Upper lobe of left lung (tissue), 6 donors: ENCODE measurements around the gene SLCO4A1. TPM values are rescaled to one million over a fixed set of nuclear protein-coding genes. Genes with fewer than 3 reads are reported as not detected.

Experiments used
- ATAC-seq, 2 donors: fragments of 200-7000 bp; cut with Tn5 transposase; one replicate each; pipeline ENCODE4 v1.9.1; 2022; ENCODE audit warnings: mild to moderate bottlenecking in 2 of 2, moderate library complexity in 2 of 2; ENCODE audit not compliant: low FRiP score in 2 of 2
- DNase-seq, 2 donors: peaks; one replicate each; pipeline ENCODE4 v3.0.0-alpha.2; 2019 to 2020
- H3K27ac ChIP-seq, 4 donors: fragments of 200-600 bp; sonication (generic); one replicate each; pipeline ENCODE4 v1.5.1; 2016 to 2019
- H3K27me3 ChIP-seq, 4 donors: fragments of 200-600 bp; sonication (generic); one replicate each; pipeline ENCODE4 v1.5.1; 2017 to 2019
- H3K36me3 ChIP-seq, 4 donors: fragments of 200-600 bp; sonication (generic); one replicate each; pipeline ENCODE4 v1.5.1; 2016 to 2019
- H3K4me1 ChIP-seq, 4 donors: fragments of 200-600 bp; sonication (generic); one replicate each; pipeline ENCODE4 v1.5.1; 2018 to 2019
- H3K4me3 ChIP-seq, 4 donors: fragments of 200-600 bp; sonication (generic); one replicate each; pipeline ENCODE4 v1.5.1; 2017 to 2019; ENCODE audit warnings: mild to moderate bottlenecking in 2 of 4, moderate library complexity in 1 of 4
- H3K9me3 ChIP-seq, 4 donors: fragments of 200-600 bp; sonication (generic); one replicate each; pipeline ENCODE4 v1.5.1; 2018 to 2019
- CTCF ChIP-seq, 6 experiments: fragments of 450-650 bp in 4 of 6; fragments of 200-600 bp in 2 of 6; sonication (generic) in 2 of 6; IDR thresholded peaks; one replicate each; pipeline ENCODE4 v1.5.1; 2016 to 2019; ENCODE audit warnings: antibody characterized with exemption in 6 of 6
- EP300 ChIP-seq, 4 donors: sonication (generic); formaldehyde crosslinking; IDR thresholded peaks; one replicate each; pipeline ENCODE4 v1.5.1; 2017; ENCODE audit warnings: antibody characterized with exemption in 4 of 4, control low read depth in 2 of 4
- POLR2A ChIP-seq, 4 donors: fragments of 450-650 bp; IDR thresholded peaks; one replicate each; pipeline ENCODE4 v1.5.1; 2016 to 2017; ENCODE audit warnings: antibody characterized with exemption in 4 of 4, mild to moderate bottlenecking in 2 of 4
- POLR2AphosphoS5 ChIP-seq, 2 donors: sonication (generic); formaldehyde crosslinking; IDR thresholded peaks; one replicate each; pipeline ENCODE4 v1.5.1; 2017; ENCODE audit warnings: antibody characterized with exemption in 2 of 2
- WGBS, 2 donors: methylation state at CpG; one replicate each; pipeline ENCODE4 v1.1.5; 2017 to 2018; 5-methylcytosine and 5-hydroxymethylcytosine counted together
- total RNA-seq, 6 donors: library from RNA; depleted of rRNA in 4 of 6; stranded (reverse); fragments of >200 nt in 4 of 6; gene quantifications; one replicate each; pipeline versions ENCODE4 v1.1.0 to v1.2.1, GENCODE V29; 2016 to 2021
- donor health status: DM: no; HTN: no; CAD: no; lungs with moderate emphysema.
- donor health status: DM: no; HTN: yes; CAD: no; lungs with severe emphysema.

The SLCO4A1 gene
- total RNA-seq, 6 donors from 2014 or later, result 39.9 to 86.7 (median 49.1) TPM

- H3K9me3 ChIP-seq, result peaks cover 0 to 6% (median 0%) of the 10 kb centered on the region in 4 donors
- TF ChIP-seq EP300 (IDR thresholded peaks at IDR 0.05) (no peak), POLR2AphosphoS5 (IDR thresholded peaks at IDR 0.05) (no peak), POLR2A (IDR thresholded peaks at IDR 0.05) (no peak), CTCF (IDR thresholded peaks at IDR 0.05) (no peak)
- H3K27me3 ChIP-seq, result peaks cover 0 to 42% (median 20%) of the 10 kb centered on the region in 4 donors
- no peak overlapping the region for H3K27ac ChIP-seq
- H3K36me3 ChIP-seq, result no peaks in the 10 kb centered on the region
- H3K4me3 ChIP-seq, result no peak overlapping the region
- peaks cover 0 to 18% (median 0%) of the 10 kb centered on the region in 4 donors for H3K4me1 ChIP-seq
- peak in 1 of 2 donors; percentile 62 for DNase-seq
- ATAC-seq, result no peak
- WGBS, 2 donors, result 62 to 75% methylated on average over 3 to 23 of the region's 23 CpGs
Observed at GRCh38 chr20:62711703-62712101, 69.4 kb downstream of the SLCO4A1 start.

- TF ChIP-seq CTCF (IDR thresholded peaks at IDR 0.05), result no peak
- no peak for TF ChIP-seq EP300 (IDR thresholded peaks at IDR 0.05)
- no peak for TF ChIP-seq POLR2AphosphoS5 (IDR thresholded peaks at IDR 0.05)
- TF ChIP-seq POLR2A (IDR thresholded peaks at IDR 0.05), result no peak
- 85% methylated on average over 7 of the region's 8 CpGs; no CpG with 5 or more reads in 1 of the 2 donors for WGBS, 2 donors
- DNase-seq, result peak in 1 of 2 donors; percentile 46
- no peaks in the 10 kb centered on the region for H3K36me3 ChIP-seq
- no peak overlapping the region for H3K4me3 ChIP-seq
- no peak overlapping the region for H3K27ac ChIP-seq
- peaks cover 0 to 35% (median 19%) of the 10 kb centered on the region in 4 donors for H3K27me3 ChIP-seq
- ATAC-seq, result no peak
- H3K4me1 ChIP-seq, result peaks cover 0 to 18% (median 0%) of the 10 kb centered on the region in 4 donors
- peaks cover 0 to 6% (median 0%) of the 10 kb centered on the region in 4 donors for H3K9me3 ChIP-seq
Observed at GRCh38 chr20:62712606-62713005, 70.3 kb downstream of the SLCO4A1 start.

GRCh38 chr20:62714006-62714405, 71.7 kb downstream of the SLCO4A1 start:
- H3K36me3 ChIP-seq, result no peaks in the 10 kb centered on the region
- H3K9me3 ChIP-seq, result peaks cover 0 to 6% (median 0%) of the 10 kb centered on the region in 4 donors
- H3K4me3 ChIP-seq, result no peak overlapping the region
- peaks cover 0 to 6% (median 0%) of the 10 kb centered on the region in 4 donors for H3K4me1 ChIP-seq
- peaks cover 0 to 21% (median 11%) of the 10 kb centered on the region in 4 donors for H3K27me3 ChIP-seq
- TF ChIP-seq CTCF (IDR thresholded peaks at IDR 0.05), result no peak
- H3K27ac ChIP-seq, result no peak overlapping the region
- WGBS, 2 donors, result 86 to 89% methylated on average over 10 of the region's 10 CpGs
- ATAC-seq (no peak), DNase-seq (peak in 1 of 2 donors; percentile 59)

- DNase-seq, result no peak
- Histone ChIP-seq H3K4me3 (no peak overlapping the region), H3K27ac (no peak overlapping the region), H3K9me3 (peaks cover 0 to 6% (median 0%) of the 10 kb centered on the region in 4 donors), H3K4me1 (no peaks in the 10 kb centered on the region), H3K36me3 (no peaks in the 10 kb centered on the region), H3K27me3 (peaks cover 0 to 13% (median 4%) of the 10 kb centered on the region in 4 donors)
- ATAC-seq, result no peak
- TF ChIP-seq POLR2AphosphoS5 (IDR thresholded peaks at IDR 0.05), result no peak
- TF ChIP-seq CTCF (IDR thresholded peaks at IDR 0.05), result no peak
- TF ChIP-seq EP300 (IDR thresholded peaks at IDR 0.05), result no peak
- no peak for TF ChIP-seq POLR2A (IDR thresholded peaks at IDR 0.05)
- 87 to 89% methylated on average over 6 of the region's 6 CpGs for WGBS, 2 donors
Observed at GRCh38 chr20:62714799-62715198, 72.5 kb downstream of the SLCO4A1 start.

GRCh38 chr20:62715201-62715600, 72.9 kb downstream of the SLCO4A1 start:
- ATAC-seq (no peak), DNase-seq (peak in 1 of 2 donors; percentile 46)
- H3K4me3 ChIP-seq, result no peak overlapping the region
- no peaks in the 10 kb centered on the region for H3K36me3 ChIP-seq
- H3K27me3 ChIP-seq, result peaks cover 0 to 9% (median 4%) of the 10 kb centered on the region in 4 donors
- H3K27ac ChIP-seq, result no peak overlapping the region
- no peaks in the 10 kb centered on the region for H3K4me1 ChIP-seq
- TF ChIP-seq EP300 (IDR thresholded peaks at IDR 0.05) (no peak), CTCF (IDR thresholded peaks at IDR 0.05) (no peak), POLR2AphosphoS5 (IDR thresholded peaks at IDR 0.05) (no peak), POLR2A (IDR thresholded peaks at IDR 0.05) (no peak)
- 86 to 91% methylated on average over 9 to 10 of the region's 10 CpGs for WGBS, 2 donors
- H3K9me3 ChIP-seq, result peaks cover 0 to 6% (median 0%) of the 10 kb centered on the region in 4 donors
